IMR-90 (cell line): ENCODE data around the gene ATP2B2.

Source experiments
- CEBPB ChIP-seq: IDR thresholded peaks from 2 replicates; pipeline ENCODE4 v1.6.1; 2012; ENCODE audit warnings: low read depth, low read length, improper control_type of control experiment
- CTCF ChIP-seq: conservative IDR thresholded peaks from 2 replicates; pipeline ENCODE4 v1.5.1; 2012; ENCODE audit warnings: mild to moderate bottlenecking, low read depth, low read length, improper control_type of control experiment
- ELK1 ChIP-seq: fragments of 150-350 bp; IDR thresholded peaks from 2 replicates; pipeline ENCODE4 v1.6.1; 2016; ENCODE audit warnings: low read depth, mild to moderate bottlenecking, low read length, moderate library complexity, borderline replicate concordance
- FOS ChIP-seq: fragments of 150-350 bp; IDR thresholded peaks from 2 replicates; pipeline ENCODE4 v1.6.1; 2016; ENCODE audit warnings: low read depth, low read length
- MAFK ChIP-seq: IDR thresholded peaks from 2 replicates; pipeline ENCODE4 v1.6.1; 2012; ENCODE audit warnings: low read depth, low read length, improper control_type of control experiment
- POLR2A ChIP-seq: IDR thresholded peaks from 2 replicates; pipeline ENCODE4 v1.6.1; 2012; ENCODE audit warnings: mild to moderate bottlenecking, low read depth, low read length
- RAD21 ChIP-seq: IDR thresholded peaks from 2 replicates; pipeline ENCODE4 v1.6.1; 2012; ENCODE audit warnings: low read length, improper control_type of control experiment
- RFX5 ChIP-seq: IDR thresholded peaks from 2 replicates; pipeline ENCODE4 v1.8.0; 2012; ENCODE audit warnings: low read depth, mild to moderate bottlenecking, low read length, moderate library complexity
- SMC3 ChIP-seq: fragments of 150-350 bp; IDR thresholded peaks from 2 replicates; pipeline ENCODE4 v1.6.1; 2016; ENCODE audit warnings: low read depth, mild to moderate bottlenecking, antibody characterized with exemption, low read length, moderate library complexity
- TF ChIP-seq, protein P1 (sequence below): fragments of 150-350 bp; IDR thresholded peaks from 2 replicates; pipeline ENCODE4 v1.6.1; 2017; ENCODE audit warnings: mild to moderate bottlenecking, antibody characterized with exemption, low read length, low read depth

- TF ChIP-seq POLR2A (no peak), FOS (no peak), CTCF (no peak), SMC3 (no peak), RFX5 (no peak), CEBPB (no peak), MAFK (no peak), RAD21 (no peak), ELK1 (no peak)
- TF ChIP-seq, protein P1, sequence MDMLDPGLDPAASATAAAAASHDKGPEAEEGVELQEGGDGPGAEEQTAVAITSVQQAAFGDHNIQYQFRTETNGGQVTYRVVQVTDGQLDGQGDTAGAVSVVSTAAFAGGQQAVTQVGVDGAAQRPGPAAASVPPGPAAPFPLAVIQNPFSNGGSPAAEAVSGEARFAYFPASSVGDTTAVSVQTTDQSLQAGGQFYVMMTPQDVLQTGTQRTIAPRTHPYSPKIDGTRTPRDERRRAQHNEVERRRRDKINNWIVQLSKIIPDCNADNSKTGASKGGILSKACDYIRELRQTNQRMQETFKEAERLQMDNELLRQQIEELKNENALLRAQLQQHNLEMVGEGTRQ = no peak
Observed at GRCh38 chr3:10321630-10322351, 183.6 kb downstream of the ATP2B2 start.
